Measurements from ENCODE around the gene VPS37C. TPM values are rescaled to one million over a fixed set of nuclear protein-coding genes. Genes with fewer than 3 reads are reported as not detected.
A peak's percentile ranks its signal among the peaks of the same experiment; 100 is the strongest.
"Not testable (repeated sequence)": the region's sequence is repeated elsewhere in the genome, so short reads cannot be mapped to it uniquely, and the experiment has no call there.

Gene VPS37C
- total RNA-seq, 1 donor from 2014 or later, result 11.6 TPM

DNA sequence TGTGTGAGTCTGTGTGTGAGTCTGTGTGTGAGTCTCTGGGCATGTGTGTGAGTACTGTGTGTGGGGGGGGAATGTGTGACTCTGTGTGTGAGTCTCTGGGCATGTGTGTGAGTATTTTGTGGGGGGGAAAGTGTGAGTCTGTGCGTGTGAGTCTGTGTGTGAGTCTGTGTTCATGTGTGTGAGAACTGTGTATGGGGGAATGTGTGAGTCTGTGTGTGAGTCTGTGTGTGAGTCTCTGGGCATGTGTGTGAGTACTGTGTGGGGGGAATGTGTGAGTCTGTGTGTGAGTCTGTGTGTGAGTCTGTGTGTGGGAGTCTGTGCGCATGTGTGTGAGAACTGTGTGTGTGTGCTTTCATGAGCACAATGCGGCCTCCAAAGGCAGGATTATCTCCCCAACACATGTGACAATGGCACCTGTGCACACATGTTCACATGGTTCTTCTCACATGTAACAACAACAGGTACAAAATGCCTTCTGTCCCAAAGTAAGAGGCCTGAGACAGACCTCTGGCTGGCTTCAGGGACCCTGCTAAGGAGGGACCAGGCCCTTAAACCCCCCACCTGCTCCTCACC, 57.3 kb downstream of the VPS37C start:
- H3K4me3 Mint-ChIP-seq, result no peak overlapping the region
- no peaks in the 10 kb centered on the region for H3K9me3 Mint-ChIP-seq
- DNase-seq (ENCODE audit: low spot score), result no peak
- no peaks in the 10 kb centered on the region for H3K27me3 Mint-ChIP-seq (ENCODE audit: insufficient read depth)
- H3K27ac Mint-ChIP-seq, result no peak overlapping the region
- peaks cover 40% of the 10 kb centered on the region for H3K36me3 Mint-ChIP-seq (ENCODE audit: low read depth)
- H3K4me1 Mint-ChIP-seq (ENCODE audit: low read depth), result peaks cover 56% of the 10 kb centered on the region
- intact Hi-C loops (cut with micrococcal nuclease), result loop anchor here (1.0 kb wide), 1 partner anchor 43 kb away; no protein-coding TSS in a partner anchor

DNA sequence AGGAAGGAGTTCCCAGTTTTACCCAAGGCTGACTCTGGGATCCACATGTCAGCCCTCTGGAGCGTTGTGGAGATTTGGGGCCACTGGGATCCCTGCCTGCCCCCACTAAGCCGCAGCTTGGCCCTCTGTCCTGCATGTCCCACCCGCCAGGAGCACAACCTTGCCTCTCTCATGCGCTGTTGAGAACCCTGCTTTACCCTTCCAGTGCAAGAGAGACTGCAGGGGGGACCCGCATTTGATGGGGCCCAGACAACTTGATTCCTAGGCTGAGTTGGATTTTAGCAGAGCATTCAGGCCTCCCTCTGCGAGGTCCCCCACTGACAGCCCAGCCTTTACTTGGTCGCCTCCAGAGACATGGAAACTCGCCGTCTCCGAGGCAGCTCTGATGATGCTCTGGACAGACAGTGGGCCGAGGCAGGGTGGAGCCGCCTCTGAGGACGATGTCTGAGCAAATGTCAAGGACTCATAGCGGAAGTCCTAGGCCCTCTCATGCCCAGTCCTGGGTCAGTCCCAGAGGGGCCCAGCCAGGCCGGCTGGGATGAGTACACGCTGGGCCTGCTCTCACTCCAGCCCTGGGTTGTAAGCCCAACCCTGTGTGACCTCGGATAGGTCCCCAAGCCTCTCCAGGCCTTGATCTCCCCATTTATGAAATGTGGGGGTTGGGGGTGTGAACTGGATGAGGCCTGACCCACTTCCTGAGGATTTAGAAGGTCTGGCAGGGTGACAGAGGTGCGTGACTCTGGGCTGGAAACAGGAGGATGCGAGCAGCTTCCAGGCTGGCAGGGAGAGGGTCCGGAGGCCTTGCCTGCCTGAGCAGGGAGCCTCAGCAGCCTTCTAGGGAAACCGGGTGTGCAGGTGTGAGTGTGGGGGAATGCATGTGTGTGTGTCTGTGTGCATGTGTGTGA, 58.3 kb downstream of the VPS37C start:
- no peak overlapping the region for H3K4me3 Mint-ChIP-seq
- H3K4me1 Mint-ChIP-seq (ENCODE audit: low read depth), result peaks cover 46% of the 10 kb centered on the region
- intact Hi-C loops (cut with micrococcal nuclease), result loop anchor here (1.0 kb wide), 3 partner anchors 8 to 42 kb away; no protein-coding TSS in a partner anchor
- peaks cover 33% of the 10 kb centered on the region for H3K36me3 Mint-ChIP-seq (ENCODE audit: low read depth)
- no peak overlapping the region for H3K27ac Mint-ChIP-seq
- DNase-seq (ENCODE audit: low spot score), result no peak
- H3K9me3 Mint-ChIP-seq, result no peaks in the 10 kb centered on the region
- H3K27me3 Mint-ChIP-seq (ENCODE audit: insufficient read depth), result no peaks in the 10 kb centered on the region

DNA sequence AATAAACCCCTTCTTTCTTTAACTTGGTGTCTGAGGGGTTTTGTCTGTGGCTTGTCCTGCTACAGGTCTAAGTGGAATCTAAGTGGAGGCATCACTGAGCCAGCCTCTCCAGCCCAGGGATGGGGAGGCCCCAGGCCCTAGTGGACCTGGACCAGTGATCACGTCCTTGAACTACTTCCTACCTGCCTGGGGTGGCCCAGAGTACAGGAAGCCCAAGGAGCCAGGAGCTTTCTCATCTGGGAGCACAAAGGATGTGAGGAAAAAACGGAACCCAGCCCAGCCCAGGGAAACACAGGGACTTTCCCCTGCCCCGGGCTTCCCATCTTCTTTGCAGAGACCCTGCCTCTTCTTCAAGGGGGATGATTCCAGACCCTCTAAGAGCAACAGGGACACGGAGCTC, 62.4 kb downstream of the VPS37C start:
- Mint-ChIP-seq H3K27ac (no peak overlapping the region), H3K4me3 (no peak overlapping the region), H3K36me3 (ENCODE audit: low read depth) (peaks cover 12% of the 10 kb centered on the region), H3K4me1 (ENCODE audit: low read depth) (peaks cover 28% of the 10 kb centered on the region), H3K9me3 (no peaks in the 10 kb centered on the region), H3K27me3 (ENCODE audit: insufficient read depth) (no peaks in the 10 kb centered on the region)
- DNase-seq (ENCODE audit: low spot score), result no peak
- intact Hi-C loops (cut with micrococcal nuclease), result no loop called here

DNA sequence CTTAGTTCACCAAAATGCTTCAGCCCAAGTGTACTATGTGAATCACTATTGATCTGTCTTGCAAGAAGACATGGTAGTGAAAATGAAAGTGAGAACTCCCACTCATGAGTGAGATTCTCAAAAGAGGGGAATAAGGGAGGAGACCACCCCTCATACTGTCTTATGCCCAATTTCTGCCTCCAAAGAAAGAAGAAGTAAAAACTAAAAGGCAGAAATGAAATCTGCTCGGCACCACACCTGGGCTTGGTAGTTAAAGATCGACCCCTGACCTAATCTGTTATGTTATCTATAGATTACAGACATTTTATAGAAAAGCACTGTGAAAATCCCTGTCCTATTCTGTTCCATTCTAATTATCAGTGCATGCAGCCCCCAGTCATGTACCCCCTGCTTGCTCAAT, 63.0 kb downstream of the VPS37C start:
- H3K27ac Mint-ChIP-seq; DNase-seq (ENCODE audit: low spot score); H3K27me3 Mint-ChIP-seq (ENCODE audit: insufficient read depth); H3K9me3 Mint-ChIP-seq; H3K4me3 Mint-ChIP-seq; H3K36me3 Mint-ChIP-seq (ENCODE audit: low read depth); intact Hi-C loops (cut with micrococcal nuclease): not testable (repeated sequence)
- H3K4me1 Mint-ChIP-seq (ENCODE audit: low read depth), result peaks cover 28% of the 10 kb centered on the region

DNA sequence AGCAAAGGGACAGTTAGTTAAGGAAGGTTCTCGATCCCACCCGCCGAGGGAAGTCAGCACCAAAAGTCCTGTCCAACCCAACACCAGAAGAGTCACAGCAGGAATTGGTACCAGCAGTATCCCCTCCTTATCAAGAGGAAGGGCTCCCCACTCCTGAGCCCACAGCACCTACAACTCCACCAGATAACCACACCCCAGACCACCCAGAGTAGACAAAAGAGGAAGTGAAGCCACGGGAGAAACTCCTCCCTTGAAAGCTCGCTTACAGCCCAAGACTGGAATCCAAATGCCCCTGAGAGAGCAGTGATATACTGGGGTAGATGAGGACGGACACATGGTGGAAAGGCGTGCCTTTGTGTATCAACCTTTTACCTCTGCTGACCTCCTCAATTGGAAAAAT, 66.2 kb downstream of the VPS37C start:
- Mint-ChIP-seq H3K27me3 (ENCODE audit: insufficient read depth) (no peaks in the 10 kb centered on the region), H3K27ac (peak overlapping the region; percentile 98), H3K9me3 (no peaks in the 10 kb centered on the region), H3K36me3 (ENCODE audit: low read depth) (peaks cover 12% of the 10 kb centered on the region), H3K4me1 (ENCODE audit: low read depth) (peaks cover 58% of the 10 kb centered on the region), H3K4me3 (no peak overlapping the region)
- no peak for DNase-seq (ENCODE audit: low spot score)
- intact Hi-C loops (cut with micrococcal nuclease), result no loop called here

DNA sequence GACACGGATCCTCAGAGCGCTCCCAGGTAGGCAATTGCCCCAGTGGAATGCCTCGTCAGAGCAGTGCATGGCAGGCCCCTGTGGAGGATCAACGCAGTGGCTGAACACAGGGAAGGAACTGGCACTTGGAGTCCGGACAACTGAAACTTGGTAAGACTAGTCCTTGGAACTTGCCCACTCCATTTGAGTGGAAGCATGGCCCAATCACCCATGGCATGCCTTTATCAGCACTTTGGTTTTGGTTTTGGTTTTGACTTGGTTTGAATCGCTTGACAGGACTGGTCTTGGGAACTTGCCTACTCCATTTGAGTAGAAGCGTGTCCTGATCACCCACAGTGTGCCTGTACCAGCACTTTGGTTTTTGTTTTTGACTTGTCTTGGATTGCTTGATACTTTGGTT, 67.1 kb downstream of the VPS37C start:
- Mint-ChIP-seq H3K4me1 (ENCODE audit: low read depth) (peaks cover 65% of the 10 kb centered on the region), H3K4me3 (peak overlapping the region; percentile 60), H3K27ac (peak overlapping the region; percentile 98), H3K36me3 (ENCODE audit: low read depth) (peaks cover 18% of the 10 kb centered on the region)
- intact Hi-C loops (cut with micrococcal nuclease); H3K9me3 Mint-ChIP-seq; DNase-seq (ENCODE audit: low spot score); H3K27me3 Mint-ChIP-seq (ENCODE audit: insufficient read depth): not testable (repeated sequence)

DNA sequence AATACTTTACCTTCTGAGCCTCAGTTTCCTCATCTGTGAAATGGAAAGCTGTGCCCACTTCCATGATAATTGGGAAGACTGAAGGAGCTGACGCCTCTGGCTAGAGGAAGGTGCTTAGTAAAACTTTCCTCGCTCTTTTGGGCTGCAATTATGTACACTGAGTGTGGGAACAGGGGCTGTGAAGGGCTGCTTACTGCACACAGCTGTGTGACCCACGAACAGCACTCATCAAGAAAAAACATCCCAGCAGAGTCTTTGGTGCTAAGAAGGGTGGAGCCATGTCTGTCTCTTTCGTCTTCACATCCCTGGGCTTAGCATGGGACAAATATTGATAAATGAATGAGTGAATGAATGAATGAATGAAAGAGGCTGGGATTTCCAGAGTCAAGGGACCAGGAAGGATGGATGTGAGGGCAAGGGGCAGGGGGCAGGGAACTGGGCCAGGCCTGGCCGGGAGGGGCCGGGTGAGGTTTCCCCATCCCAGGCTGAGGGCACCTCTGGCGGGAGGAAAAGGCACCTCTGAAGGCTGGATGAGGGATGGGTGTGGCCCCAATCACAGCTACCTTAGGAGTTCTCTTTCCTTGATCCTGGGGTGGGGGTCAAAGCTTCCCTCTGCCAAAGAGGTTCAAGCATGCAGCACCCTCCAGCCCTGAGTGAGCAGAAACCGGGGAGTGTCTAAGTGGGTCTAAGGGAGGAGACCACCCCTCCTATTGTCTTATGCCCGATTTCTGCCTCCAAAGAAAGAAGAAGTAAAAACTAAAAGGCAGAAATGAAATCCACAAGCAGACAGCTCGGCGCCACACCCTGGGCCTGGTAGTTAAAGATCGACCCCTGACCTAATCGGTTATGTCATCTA, 68.1 kb downstream of the VPS37C start:
- Mint-ChIP-seq H3K27me3 (ENCODE audit: insufficient read depth) (no peaks in the 10 kb centered on the region), H3K4me3 (peak overlapping the region; percentile 96), H3K9me3 (no peaks in the 10 kb centered on the region), H3K27ac (peak overlapping the region; percentile 98), H3K36me3 (ENCODE audit: low read depth) (peaks cover 19% of the 10 kb centered on the region), H3K4me1 (ENCODE audit: low read depth) (peaks cover 68% of the 10 kb centered on the region)
- no peak for DNase-seq (ENCODE audit: low spot score)
- intact Hi-C loops (cut with micrococcal nuclease), result loop anchor here (1.0 kb wide), 2 partner anchors 9 to 27 kb away; partner anchors contain the start of gene CD5

DNA sequence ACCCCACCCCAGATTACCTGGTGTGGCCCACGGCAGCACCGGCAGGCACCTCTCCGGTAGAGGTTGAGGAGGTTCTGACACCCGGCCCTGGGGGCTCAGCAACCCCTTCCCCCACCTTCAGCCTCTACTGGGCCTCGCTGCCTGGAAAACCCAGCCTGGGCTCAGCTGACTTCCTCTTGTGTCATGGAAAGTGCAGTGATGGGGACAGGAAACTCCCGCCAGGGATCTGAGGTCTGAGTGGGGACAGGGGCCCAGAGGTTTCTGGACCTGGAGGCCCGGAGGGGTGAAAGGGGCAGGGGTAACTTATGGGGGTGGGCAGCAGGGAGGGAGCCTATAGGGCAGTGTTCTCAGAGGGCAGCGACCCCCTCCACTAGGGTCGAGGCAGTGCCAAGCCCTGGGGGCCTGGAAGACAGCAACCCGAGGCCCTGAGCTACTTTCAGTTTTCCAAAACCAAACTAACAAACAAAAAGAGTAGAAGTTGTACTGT, 68.9 kb downstream of the VPS37C start:
- peak overlapping the region; percentile 96 for H3K4me3 Mint-ChIP-seq
- H3K9me3 Mint-ChIP-seq, result no peaks in the 10 kb centered on the region
- peak overlapping the region; percentile 98 for H3K27ac Mint-ChIP-seq
- peaks cover 26% of the 10 kb centered on the region for H3K36me3 Mint-ChIP-seq (ENCODE audit: low read depth)
- intact Hi-C loops (cut with micrococcal nuclease), result loop anchor here (1.0 kb wide), 2 partner anchors 10 to 26 kb away; partner anchors contain the start of gene CD5
- H3K27me3 Mint-ChIP-seq (ENCODE audit: insufficient read depth), result no peaks in the 10 kb centered on the region
- peaks cover 76% of the 10 kb centered on the region for H3K4me1 Mint-ChIP-seq (ENCODE audit: low read depth)
- DNase-seq (ENCODE audit: low spot score), result peak; percentile 73

DNA sequence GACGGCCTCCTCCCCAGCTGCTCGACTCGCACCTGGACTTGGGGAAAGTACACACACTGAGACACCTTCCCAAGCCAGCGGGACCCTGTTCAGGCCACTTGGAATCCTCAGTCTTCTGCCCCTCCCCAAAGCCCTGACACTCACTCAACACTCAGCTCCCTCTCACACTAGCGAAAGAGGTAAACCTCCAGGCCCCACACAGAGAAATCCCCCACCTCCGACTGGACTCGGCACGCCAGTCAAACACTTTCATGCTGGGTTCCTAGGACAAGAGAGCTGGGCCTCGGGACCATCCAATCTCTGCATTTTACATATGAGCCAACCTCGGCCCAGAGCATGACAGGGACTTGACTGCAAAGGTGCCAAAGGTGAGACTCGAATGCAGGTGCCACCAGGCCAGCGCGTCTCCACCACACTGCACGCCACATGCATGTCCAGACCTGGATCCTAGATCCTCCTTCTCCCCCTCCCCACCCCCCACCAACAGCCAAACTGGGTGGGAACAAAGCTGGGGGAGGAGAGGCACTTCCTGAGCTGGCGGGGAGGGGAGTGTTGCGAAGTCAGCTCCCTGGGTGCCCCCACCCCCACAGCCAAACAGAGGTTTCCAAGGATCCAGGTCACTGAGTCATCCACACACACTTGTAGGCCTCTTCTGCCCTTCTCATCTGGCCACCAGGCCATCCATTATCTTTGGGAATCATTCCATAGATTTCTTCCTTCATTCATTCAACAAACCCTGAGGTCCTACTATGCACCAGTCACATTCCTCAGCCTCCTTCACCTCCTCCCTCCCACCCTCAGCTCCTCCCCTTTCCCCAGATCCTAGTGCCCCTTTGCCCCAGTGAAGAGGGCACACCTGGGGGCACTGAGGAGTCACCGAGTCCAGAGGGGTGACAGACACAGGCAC, 69.6 kb downstream of the VPS37C start:
- H3K27me3 Mint-ChIP-seq (ENCODE audit: insufficient read depth), result no peaks in the 10 kb centered on the region
- peak overlapping the region; percentile 96 for H3K4me3 Mint-ChIP-seq
- peaks cover 77% of the 10 kb centered on the region for H3K4me1 Mint-ChIP-seq (ENCODE audit: low read depth)
- H3K36me3 Mint-ChIP-seq (ENCODE audit: low read depth), result peaks cover 26% of the 10 kb centered on the region
- no peaks in the 10 kb centered on the region for H3K9me3 Mint-ChIP-seq
- DNase-seq (ENCODE audit: low spot score), result peak; percentile 41
- peak overlapping the region; percentile 98 for H3K27ac Mint-ChIP-seq
- intact Hi-C loops (cut with micrococcal nuclease), result loop anchor here (1.0 kb wide), 7 partner anchors 11 to 105 kb away; partner anchors contain the start of gene CD5

DNA sequence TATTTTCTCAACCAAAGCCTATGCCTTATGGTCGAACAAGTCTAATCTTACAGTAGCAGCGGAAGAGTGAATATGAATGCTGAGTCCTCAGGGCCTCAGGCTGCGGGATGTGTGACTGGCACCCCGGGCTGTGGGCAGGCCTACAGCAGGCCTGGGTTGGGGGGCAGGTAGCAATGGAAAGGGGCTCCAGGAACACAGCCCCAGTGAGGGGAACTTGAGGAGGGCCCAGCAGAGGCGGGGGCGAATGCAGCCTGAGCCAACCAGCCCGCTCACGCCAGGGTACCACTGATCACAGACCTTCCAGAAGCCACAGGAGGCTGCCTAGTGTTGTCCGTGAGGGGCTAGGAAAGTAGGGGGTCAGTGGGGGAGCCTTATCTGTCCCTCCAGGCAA, 70.2 kb downstream of the VPS37C start:
- Mint-ChIP-seq H3K9me3 (no peaks in the 10 kb centered on the region), H3K4me1 (ENCODE audit: low read depth) (peaks cover 77% of the 10 kb centered on the region), H3K27ac (peak overlapping the region; percentile 98), H3K36me3 (ENCODE audit: low read depth) (peaks cover 26% of the 10 kb centered on the region), H3K4me3 (peak overlapping the region; percentile 96), H3K27me3 (ENCODE audit: insufficient read depth) (no peaks in the 10 kb centered on the region)
- no peak for DNase-seq (ENCODE audit: low spot score)
- intact Hi-C loops (cut with micrococcal nuclease), result loop anchor here (1.0 kb wide), 5 partner anchors 21 to 105 kb away; no protein-coding TSS in a partner anchor

DNA sequence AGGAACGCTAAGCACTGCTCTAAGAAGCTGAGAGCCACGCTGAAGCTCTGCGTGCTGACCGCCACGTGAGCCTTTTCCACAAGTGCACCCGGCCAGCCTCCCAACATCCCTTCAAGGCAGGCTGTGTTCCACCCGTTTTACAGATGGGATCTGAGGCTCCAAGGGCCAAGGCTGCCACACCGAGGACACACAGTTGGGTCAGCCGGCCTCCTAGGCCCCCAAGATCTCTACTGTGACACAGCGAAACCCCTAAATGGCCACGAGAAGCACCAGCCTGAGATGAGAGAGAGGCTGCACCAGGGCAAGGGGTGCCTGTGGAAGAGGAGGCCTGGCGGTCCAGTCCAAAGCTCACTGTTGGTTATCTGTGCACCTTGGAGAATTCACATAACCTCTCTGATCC, 70.7 kb downstream of the VPS37C start:
- Mint-ChIP-seq H3K27ac (peak overlapping the region; percentile 98), H3K4me1 (ENCODE audit: low read depth) (peaks cover 74% of the 10 kb centered on the region), H3K36me3 (ENCODE audit: low read depth) (peaks cover 26% of the 10 kb centered on the region), H3K9me3 (no peaks in the 10 kb centered on the region), H3K4me3 (peak overlapping the region; percentile 96), H3K27me3 (ENCODE audit: insufficient read depth) (no peaks in the 10 kb centered on the region)
- no peak for DNase-seq (ENCODE audit: low spot score)
- intact Hi-C loops (cut with micrococcal nuclease), result no loop called here
